Measurements from ENCODE around the gene MLXIPL.
"Not testable (repeated sequence)": the region's sequence is repeated elsewhere in the genome, so short reads cannot be mapped to it uniquely, and the experiment has no call there.

Gene MLXIPL

GRCh38 chr7:73577627-73578341 is 46.5 kb downstream of the MLXIPL start:
- no peak for DNase-seq

- DNase-seq = no peak
Observed at GRCh38 chr7:73573791-73574190, 50.5 kb downstream of the MLXIPL start.

- no peak for DNase-seq
Observed at GRCh38 chr7:73573276-73573675, 51.0 kb downstream of the MLXIPL start.

- no peak for DNase-seq
Observed at GRCh38 chr7:73572767-73573186, 51.5 kb downstream of the MLXIPL start.

- DNase-seq = no peak
Observed at GRCh38 chr7:73570977-73571376, 53.3 kb downstream of the MLXIPL start.

GRCh38 chr7:73570521-73570920 is 53.8 kb downstream of the MLXIPL start:
- DNase-seq = no peak

- no peak for DNase-seq
Observed at GRCh38 chr7:73569042-73569608, 55.2 kb downstream of the MLXIPL start.

- DNase-seq = no peak
Observed at GRCh38 chr7:73567846-73568685, 56.3 kb downstream of the MLXIPL start.

GRCh38 chr7:73567140-73567539 is 57.2 kb downstream of the MLXIPL start:
- DNase-seq = no peak

- DNase-seq = not testable (repeated sequence)
Observed at GRCh38 chr7:73566431-73566830, 57.9 kb downstream of the MLXIPL start.

GRCh38 chr7:73565675-73566340 is 58.5 kb downstream of the MLXIPL start:
- DNase-seq = no peak

GRCh38 chr7:73560109-73560835 is 64.0 kb downstream of the MLXIPL start:
- peak in 1 of 2 experiments; percentile 8 for DNase-seq

- peak in 1 of 2 experiments; percentile 63 for DNase-seq
Observed at GRCh38 chr7:73557397-73558257, 66.7 kb downstream of the MLXIPL start, which contains the start of gene BCL7B. Gene BCL7B, minus strand, starts transcription at chr7:73557690. Its CDS starts 112 bp downstream, at chr7:73557578.

- peak; percentile 76 to 92 for DNase-seq
Observed at GRCh38 chr7:73557108-73557396, 67.3 kb downstream of the MLXIPL start.

- no peak for DNase-seq
Observed at GRCh38 chr7:73556208-73557107, 67.9 kb downstream of the MLXIPL start.

GRCh38 chr7:73555411-73555982 is 68.8 kb downstream of the MLXIPL start:
- DNase-seq = no peak

- DNase-seq = not testable (repeated sequence)
Observed at GRCh38 chr7:73550093-73550492, 74.2 kb downstream of the MLXIPL start.

- no peak for DNase-seq
Observed at GRCh38 chr7:73549176-73549575, 75.1 kb downstream of the MLXIPL start.

GRCh38 chr7:73547841-73548240 is 76.5 kb downstream of the MLXIPL start:
- DNase-seq = no peak

GRCh38 chr7:73544678-73545077 is 79.6 kb downstream of the MLXIPL start:
- DNase-seq = no peak

All from NCI-H524 (cell line).